Thymus (tissue), 14 donors: ENCODE data around the gene GNAQ. TPM values are rescaled to one million over a fixed set of nuclear protein-coding genes. Genes with fewer than 3 reads are reported as not detected.
"Not testable (repeated sequence)": the region's sequence is repeated elsewhere in the genome, so short reads cannot be mapped to it uniquely, and the experiment has no call there.

Experiments
- DNase-seq, 9 donors: peaks; one replicate each; pipeline ENCODE4 v3.0.0-alpha.2; 2013; ENCODE audit warnings: low spot score in 9 of 9, low read depth in 6 of 9, missing footprints in 1 of 9
- H3K27ac ChIP-seq, 2 donors: one replicate each; pipeline ENCODE4 v1.5.1; 2013; ENCODE audit warnings: control low read depth in 1 of 2, low read depth in 1 of 2, low read length in 1 of 2, mild to moderate bottlenecking in 1 of 2, moderate library complexity in 1 of 2
- H3K27me3 ChIP-seq, 2 donors: one replicate each; pipeline ENCODE4 v1.5.1; 2013; ENCODE audit warnings: low read length in 1 of 2; ENCODE audit not compliant: control insufficient read depth in 2 of 2, insufficient read depth in 1 of 2
- H3K36me3 ChIP-seq, 2 donors: one replicate each; pipeline ENCODE4 v1.5.1; 2013; ENCODE audit warnings: low read length in 1 of 2, mild to moderate bottlenecking in 1 of 2, moderate library complexity in 1 of 2; ENCODE audit not compliant: control insufficient read depth in 2 of 2, insufficient read depth in 2 of 2
- H3K4me1 ChIP-seq, 2 donors: one replicate each; pipeline ENCODE4 v1.5.1; 2013; ENCODE audit warnings: low read length in 2 of 2; ENCODE audit not compliant: control insufficient read depth in 2 of 2, insufficient read depth in 2 of 2
- H3K4me3 ChIP-seq, 2 donors: one replicate each; pipeline ENCODE4 v1.5.1; 2013; ENCODE audit warnings: low read length in 2 of 2, control low read depth in 1 of 2, mild to moderate bottlenecking in 1 of 2
- H3K9me3 ChIP-seq, 2 donors: one replicate each; pipeline ENCODE4 v1.5.1; 2013; ENCODE audit warnings: low read length in 1 of 2, mild to moderate bottlenecking in 1 of 2; ENCODE audit not compliant: control insufficient read depth in 2 of 2, insufficient read depth in 1 of 2
- WGBS: extraction: QIAGEN DNeasy Blood & Tissue Kit; methylation state at CpG from one replicate; pipeline ENCODE4 v1.1.7; 2013; 5-methylcytosine and 5-hydroxymethylcytosine counted together
- long read RNA-seq, 10 donors: transcript quantifications; one replicate each; lab custom pipeline, GENCODE V29; 2026
- polyA plus RNA-seq: library from polyadenylated mRNA; stranded (reverse); fragments of 200-250 nt; gene quantifications from one replicate; pipeline ENCODE4 v1.2.3, GENCODE V29; 2013
- total RNA-seq: library from RNA; stranded (reverse); fragments of 120-200 nt; gene quantifications from one replicate; pipeline ENCODE4 v1.2.4, GENCODE V29; 2013
- donor health status: healthy.

Gene GNAQ
- total RNA-seq (18.7 TPM), polyA plus RNA-seq (23.5 TPM)
- long read RNA-seq, donor 1, full-length matches to known transcripts = 3 of 3 reads
- long read RNA-seq, donor 1, partial matches to known transcripts = 0 of 3 reads
- long read RNA-seq, donor 1, other reads (novel, unspliced or antisense) = 0 of 3 reads
- long read RNA-seq, donor 2 = 0 reads
- long read RNA-seq, donor 3, full-length matches to known transcripts = 6 of 6 reads
- long read RNA-seq, donor 3, partial matches to known transcripts = 0 of 6 reads
- long read RNA-seq, donor 3, other reads (novel, unspliced or antisense) = 0 of 6 reads
- long read RNA-seq, donor 4, full-length matches to known transcripts = 4 of 4 reads
- long read RNA-seq, donor 4, partial matches to known transcripts = 0 of 4 reads
- long read RNA-seq, donor 4, other reads (novel, unspliced or antisense) = 0 of 4 reads
- long read RNA-seq, donor 5, full-length matches to known transcripts = 13 of 18 reads
- long read RNA-seq, donor 5, partial matches to known transcripts = 5 of 18 reads
- long read RNA-seq, donor 5, other reads (novel, unspliced or antisense) = 0 of 18 reads
- long read RNA-seq, donor 6, full-length matches to known transcripts = 12 of 19 reads
- long read RNA-seq, donor 6, partial matches to known transcripts = 7 of 19 reads
- long read RNA-seq, donor 6, other reads (novel, unspliced or antisense) = 0 of 19 reads
- long read RNA-seq, donor 7, full-length matches to known transcripts = 8 of 8 reads
- long read RNA-seq, donor 7, partial matches to known transcripts = 0 of 8 reads
- long read RNA-seq, donor 7, other reads (novel, unspliced or antisense) = 0 of 8 reads
- long read RNA-seq, donor 8, full-length matches to known transcripts = 5 of 5 reads
- long read RNA-seq, donor 8, partial matches to known transcripts = 0 of 5 reads
- long read RNA-seq, donor 8, other reads (novel, unspliced or antisense) = 0 of 5 reads
- long read RNA-seq, donor 9, full-length matches to known transcripts = 3 of 3 reads
- long read RNA-seq, donor 9, partial matches to known transcripts = 0 of 3 reads
- long read RNA-seq, donor 9, other reads (novel, unspliced or antisense) = 0 of 3 reads
- long read RNA-seq, donor 10, full-length matches to known transcripts = 9 of 9 reads
- long read RNA-seq, donor 10, partial matches to known transcripts = 0 of 9 reads
- long read RNA-seq, donor 10, other reads (novel, unspliced or antisense) = 0 of 9 reads

GRCh38 chr9:78031444-78031892, at the start of gene GNAQ:
GNAQ (minus strand) TSS chr9:78031811; CDS start chr9:78031235, 576 bp downstream.
- no peaks in the 10 kb centered on the region for H3K27me3 ChIP-seq
- peak within 1 kb of the TSS; percentile 95 to 97 for H3K27ac ChIP-seq
- peak in 1 of 9 donors; percentile 60 for DNase-seq
- peak within 1 kb of the TSS; percentile 93 for H3K4me3 ChIP-seq
- peaks cover 3 to 18% of the 10 kb centered on the region in 2 donors for H3K4me1 ChIP-seq
- under 1% methylated on average over 79 of the region's 79 CpGs for WGBS
- H3K36me3 ChIP-seq = no peaks in the 10 kb centered on the region
- no peaks in the 10 kb centered on the region for H3K9me3 ChIP-seq

GRCh38 chr9:78074385-78075291, 43.0 kb upstream of the GNAQ start:
- Histone ChIP-seq H3K9me3 (no peaks in the 10 kb centered on the region), H3K36me3 (no peaks in the 10 kb centered on the region), H3K4me1 (peaks cover 18 to 20% of the 10 kb centered on the region in 2 donors), H3K4me3 (no peak overlapping the region), H3K27me3 (no peaks in the 10 kb centered on the region), H3K27ac (peak overlapping the region in 1 of 2 donors; percentile 81)
- 36% methylated on average over 4 of the region's 4 CpGs for WGBS
- DNase-seq = peak in 6 of 9 donors; percentile 24 to 73 (median 33)

GRCh38 chr9:78073722-78074121, 42.1 kb upstream of the GNAQ start:
- H3K27ac ChIP-seq = no peak overlapping the region
- DNase-seq = no peak
- peaks cover 18 to 20% of the 10 kb centered on the region in 2 donors for H3K4me1 ChIP-seq
- H3K4me3 ChIP-seq = no peak overlapping the region
- 69% methylated on average over 8 of the region's 8 CpGs for WGBS
- no peaks in the 10 kb centered on the region for H3K36me3 ChIP-seq
- H3K27me3 ChIP-seq = no peaks in the 10 kb centered on the region
- no peaks in the 10 kb centered on the region for H3K9me3 ChIP-seq

GRCh38 chr9:78072586-78073199, 41.1 kb upstream of the GNAQ start:
- Histone ChIP-seq H3K36me3 (no peaks in the 10 kb centered on the region), H3K9me3 (no peaks in the 10 kb centered on the region), H3K27ac (no peak overlapping the region), H3K4me3 (no peak overlapping the region), H3K4me1 (peaks cover 18 to 20% of the 10 kb centered on the region in 2 donors), H3K27me3 (no peaks in the 10 kb centered on the region)
- 97% methylated on average over 3 of the region's 3 CpGs for WGBS
- no peak for DNase-seq

GRCh38 chr9:78070521-78070920, 38.9 kb upstream of the GNAQ start:
- Histone ChIP-seq H3K4me1 (peaks cover 18 to 19% of the 10 kb centered on the region in 2 donors), H3K27ac (no peak overlapping the region)
- 96% methylated on average over 2 of the region's 2 CpGs for WGBS

GRCh38 chr9:78064075-78064474, 32.5 kb upstream of the GNAQ start:
- no peaks in the 10 kb centered on the region for H3K4me1 ChIP-seq
- no peak overlapping the region for H3K27ac ChIP-seq
- H3K27me3 ChIP-seq = no peaks in the 10 kb centered on the region
- 95% methylated on average over 3 of the region's 3 CpGs for WGBS
- no peak overlapping the region for H3K4me3 ChIP-seq
- H3K36me3 ChIP-seq = no peaks in the 10 kb centered on the region
- peaks cover 0 to 9% of the 10 kb centered on the region in 2 donors for H3K9me3 ChIP-seq
- no peak for DNase-seq

More at GRCh38 chr9:78070521-78070920, 38.9 kb upstream of the GNAQ start:
- H3K4me3 ChIP-seq = no peak overlapping the region
- H3K9me3 ChIP-seq = peaks cover 0 to 9% of the 10 kb centered on the region in 2 donors
- no peak for DNase-seq
- H3K27me3 ChIP-seq = no peaks in the 10 kb centered on the region
- H3K36me3 ChIP-seq = no peaks in the 10 kb centered on the region

GRCh38 chr9:78062710-78063109, 31.1 kb upstream of the GNAQ start:
- Histone ChIP-seq H3K4me3 (no peak overlapping the region), H3K27me3 (no peaks in the 10 kb centered on the region), H3K27ac (no peak overlapping the region), H3K36me3 (no peaks in the 10 kb centered on the region), H3K4me1 (no peaks in the 10 kb centered on the region), H3K9me3 (peaks cover 0 to 9% of the 10 kb centered on the region in 2 donors)
- over 99% methylated on average over 3 of the region's 3 CpGs for WGBS
- DNase-seq = no peak

GRCh38 chr9:78054218-78054617, 22.6 kb upstream of the GNAQ start:
- not testable (repeated sequence) for H3K27ac ChIP-seq, H3K9me3 ChIP-seq, H3K36me3 ChIP-seq, DNase-seq, H3K27me3 ChIP-seq, H3K4me3 ChIP-seq, H3K4me1 ChIP-seq
- 82% methylated on average over 7 of the region's 7 CpGs for WGBS
